ENCODE results near the gene TTC3. TPM values are rescaled to one million over a fixed set of nuclear protein-coding genes. Genes with fewer than 3 reads are reported as not detected.

Gene TTC3
- total RNA-seq, 1 experiment from 2014 or later, result 71.5 TPM

- intact Hi-C loops (cut with micrococcal nuclease), result no loop called here
- peaks cover 17 to 18% of the 10 kb centered on the region in 2 experiments; a peak in 3 of 4 replicates for H3K36me3 ChIP-seq (ENCODE audit: control insufficient read depth in 1 of 2, insufficient read depth in 2 of 2, low read length in 2 of 2)
- H3K4me3 ChIP-seq (replicated peaks in 1 of 2; ENCODE audit: low read depth in 1 of 2, low read length in 2 of 2), result no peak overlapping the region
- H3K9ac ChIP-seq (ENCODE audit: low read length), result no peak overlapping the region
- no peaks in the 10 kb centered on the region for H3K27me3 ChIP-seq (ENCODE audit: insufficient read depth, low read length)
- no peaks in the 10 kb centered on the region for H3K79me2 ChIP-seq (ENCODE audit: insufficient read depth, low read length)
- CTCF ChIA-PET, result no interaction called here
- H2AFZ ChIP-seq (ENCODE audit: low read depth, low read length, poor library complexity, severe bottlenecking), result no peak overlapping the region
- ATAC-seq, result no peak
- RAD21 ChIA-PET (ENCODE audit: low non-redundant PET in 1 of 2, low total read pairs in 2 of 2, uncharacterized antibody in 2 of 2, unreplicated experiment in 2 of 2), result no interaction called here
- no peak overlapping the region for H3K27ac ChIP-seq (ENCODE audit: low read depth, low read length)
- no peaks in the 10 kb centered on the region; a peak in 1 of 4 replicates for H3K4me1 ChIP-seq (ENCODE audit: control insufficient read depth in 1 of 2, insufficient read depth in 2 of 2, low read length in 2 of 2)
- BruUV-seq (replicated peaks), result no TSS peak
- POLR2A ChIA-PET, result no interaction called here
- no peak for TF ChIP-seq EZH2phosphoT487 (IDR thresholded peaks at IDR 0.05; ENCODE audit: borderline replicate concordance)
- TF ChIP-seq ZNF274 (IDR thresholded peaks at IDR 0.05; ENCODE audit: low read depth, low read length), result no peak
- TF ChIP-seq RAD21 (IDR thresholded peaks at IDR 0.05; ENCODE audit: low read depth), result no peak
- TF ChIP-seq CBX3 (IDR thresholded peaks at IDR 0.05; ENCODE audit: low read depth), result no peak
- TF ChIP-seq FOSL1 (IDR thresholded peaks at IDR 0.05; ENCODE audit: low read depth), result no peak
- TF ChIP-seq SRF (IDR thresholded peaks at IDR 0.05; ENCODE audit: low read depth), result no peak
- no peak for TF ChIP-seq YY1 (IDR thresholded peaks at IDR 0.05; ENCODE audit: extremely low read depth, insufficient replicate concordance, low read depth, low read length)
- no peak for TF ChIP-seq ZBTB33 (IDR thresholded peaks at IDR 0.05; ENCODE audit: extremely low read depth, insufficient replicate concordance, low read length)
- no peak for TF ChIP-seq CTCF (IDR thresholded peaks at IDR 0.05 in 2 of 3, conservative IDR thresholded peaks at IDR 0.05 in 1 of 3; ENCODE audit: borderline replicate concordance in 1 of 3, insufficient read depth in 1 of 3, low read depth in 2 of 3, low read length in 2 of 3)
- no peak for TF ChIP-seq ATF3 (IDR thresholded peaks at IDR 0.05)
- TF ChIP-seq MAX (IDR thresholded peaks at IDR 0.05), result no peak
- TF ChIP-seq SIN3A (IDR thresholded peaks at IDR 0.05; ENCODE audit: low read depth), result no peak
- no peak for TF ChIP-seq CEBPB (IDR thresholded peaks at IDR 0.05; ENCODE audit: low read depth)
- TF ChIP-seq REST (IDR thresholded peaks at IDR 0.05; ENCODE audit: low read depth), result no peak
- TF ChIP-seq ZFX (IDR thresholded peaks at IDR 0.05), result no peak
- TF ChIP-seq ELF1 (IDR thresholded peaks at IDR 0.05; ENCODE audit: borderline replicate concordance, low read depth), result no peak
- DNase-seq (ENCODE audit: low read depth, low spot score), result no peak
- no peaks in the 10 kb centered on the region for H4K20me1 ChIP-seq (ENCODE audit: insufficient read depth)
- no peaks in the 10 kb centered on the region for H3K9me2 ChIP-seq (ENCODE audit: insufficient read depth)
- no peak overlapping the region for H3K4me2 ChIP-seq (ENCODE audit: low read length)
- H3K9me3 ChIP-seq (ENCODE audit: control insufficient read depth in 1 of 2, insufficient read depth in 1 of 2, low read depth in 1 of 2, low read length in 2 of 2), result no peaks in the 10 kb centered on the region
Observed at GRCh38 chr21:37231249-37231645, 158.2 kb downstream of the TTC3 start.

Measured in HCT116 (cell line).